Mononuclear cell (primary cell): ENCODE measurements around the gene DYSF. TPM values are rescaled to one million over a fixed set of nuclear protein-coding genes. Genes with fewer than 3 reads are reported as not detected.

ENCODE experiments used
- H3K27me3 ChIP-seq: 2 replicates; pipeline ENCODE4 v1.6.0; 2011; ENCODE audit warnings: low read length, control low read depth; ENCODE audit not compliant: insufficient read depth
- H3K4me1 ChIP-seq: 2 replicates; pipeline ENCODE4 v1.5.1; 2011; ENCODE audit warnings: mild to moderate bottlenecking, low read length, control low read depth; ENCODE audit not compliant: insufficient read depth
- H3K4me3 ChIP-seq: 2 replicates; pipeline ENCODE4 v1.5.1; 2011; ENCODE audit warnings: mild to moderate bottlenecking, low read length, moderate library complexity
- H3K9me3 ChIP-seq: 2 replicates; pipeline ENCODE4 v1.5.1; 2011; ENCODE audit warnings: low read depth, mild to moderate bottlenecking, control low read depth, low read length
- total RNA-seq: library from RNA; depleted of rRNA; stranded (reverse); fragments of >200 nt; gene quantifications from one replicate; pipeline ENCODE4 v1.2.3, GENCODE V29; 2012

Gene DYSF
- total RNA-seq, 1 donor, result 13.3 TPM

DNA sequence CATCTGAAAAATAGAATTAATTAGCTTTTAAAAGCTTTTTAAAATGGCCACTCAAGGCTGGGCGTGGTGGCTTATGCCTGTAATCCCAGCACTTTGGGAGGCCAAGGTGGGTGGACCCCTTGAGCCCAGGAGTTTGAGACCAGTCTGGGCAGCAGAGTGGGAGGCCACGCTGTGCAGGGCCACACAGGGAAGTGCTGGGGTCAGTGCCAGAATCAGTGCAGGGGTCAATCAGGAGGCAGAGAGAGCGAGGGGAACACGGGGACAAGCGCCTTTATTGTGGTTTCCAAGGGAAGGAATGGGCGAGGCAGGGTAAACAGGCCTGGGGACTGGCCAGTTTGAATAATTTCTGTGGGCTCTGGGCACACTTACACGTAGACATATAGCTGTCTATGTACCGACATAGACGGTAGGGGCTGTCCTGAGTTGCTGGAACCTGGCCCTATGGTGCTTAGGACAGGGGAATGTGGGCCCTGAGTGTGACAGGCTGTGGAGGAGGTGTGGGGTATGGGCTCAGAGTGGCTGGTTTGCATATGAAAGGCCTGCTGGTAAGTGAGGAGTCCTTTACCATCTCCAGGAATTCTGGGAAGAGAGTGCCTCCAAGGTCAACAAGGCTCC is 42.9 kb downstream of the DYSF start:
- Histone ChIP-seq H3K4me3 (no peak overlapping the region), H3K4me1 (peaks cover 10% of the 10 kb centered on the region), H3K27me3 (no peaks in the 10 kb centered on the region), H3K9me3 (no peaks in the 10 kb centered on the region)

DNA sequence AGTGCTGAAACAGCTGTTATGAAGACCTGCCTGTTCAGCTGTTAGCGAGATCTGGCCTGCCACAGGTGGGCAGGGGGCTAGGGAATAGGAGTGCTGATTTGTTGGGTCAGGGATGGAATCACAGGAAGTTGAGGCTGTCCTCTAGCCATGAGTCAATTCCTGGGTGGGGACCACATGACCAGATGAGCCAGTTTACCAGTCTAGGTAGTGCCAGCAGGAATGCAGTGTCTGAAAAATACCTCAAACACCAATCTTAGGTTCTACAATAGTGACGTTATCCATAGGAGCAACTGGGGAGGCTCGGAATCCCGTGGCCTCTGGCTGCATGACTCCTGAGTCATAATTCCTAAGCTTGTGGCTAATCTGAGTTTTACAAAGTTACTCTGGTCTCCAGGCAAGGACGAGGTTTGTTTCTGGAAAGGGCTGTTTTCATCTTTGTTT is 44.9 kb downstream of the DYSF start:
- H3K9me3 ChIP-seq, result no peaks in the 10 kb centered on the region
- H3K4me1 ChIP-seq, result peaks cover 10% of the 10 kb centered on the region
- H3K27me3 ChIP-seq, result no peaks in the 10 kb centered on the region
- H3K4me3 ChIP-seq, result no peak overlapping the region

DNA sequence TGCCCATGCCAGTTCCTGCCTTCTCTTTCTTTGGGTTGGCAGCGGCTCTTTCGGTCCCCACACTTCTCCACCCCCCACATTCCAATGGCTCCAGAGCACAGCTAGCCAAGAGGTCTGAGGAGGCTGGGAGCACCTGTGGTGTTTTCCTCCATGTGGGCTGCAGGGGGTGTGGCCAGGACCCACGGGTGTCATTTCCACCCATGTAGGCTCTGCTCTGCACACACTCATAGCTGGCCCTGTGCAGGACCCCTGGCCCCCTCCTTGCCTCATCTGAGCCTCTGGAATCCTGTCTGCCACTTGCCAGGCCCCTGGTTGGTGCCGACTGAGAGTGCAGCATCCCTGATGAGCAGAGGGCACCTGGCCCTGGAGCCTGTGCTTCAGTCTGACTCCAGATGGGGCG is 46.3 kb downstream of the DYSF start:
- Histone ChIP-seq H3K9me3 (no peaks in the 10 kb centered on the region), H3K4me3 (no peak overlapping the region), H3K27me3 (no peaks in the 10 kb centered on the region), H3K4me1 (peaks cover 10% of the 10 kb centered on the region)

- Histone ChIP-seq H3K9me3 (no peaks in the 10 kb centered on the region), H3K4me3 (no peak overlapping the region), H3K4me1 (peaks cover 10% of the 10 kb centered on the region), H3K27me3 (no peaks in the 10 kb centered on the region)
These were observed 47.2 kb downstream of the DYSF start for GRCh38 chr2:71500426-71501079.

DNA sequence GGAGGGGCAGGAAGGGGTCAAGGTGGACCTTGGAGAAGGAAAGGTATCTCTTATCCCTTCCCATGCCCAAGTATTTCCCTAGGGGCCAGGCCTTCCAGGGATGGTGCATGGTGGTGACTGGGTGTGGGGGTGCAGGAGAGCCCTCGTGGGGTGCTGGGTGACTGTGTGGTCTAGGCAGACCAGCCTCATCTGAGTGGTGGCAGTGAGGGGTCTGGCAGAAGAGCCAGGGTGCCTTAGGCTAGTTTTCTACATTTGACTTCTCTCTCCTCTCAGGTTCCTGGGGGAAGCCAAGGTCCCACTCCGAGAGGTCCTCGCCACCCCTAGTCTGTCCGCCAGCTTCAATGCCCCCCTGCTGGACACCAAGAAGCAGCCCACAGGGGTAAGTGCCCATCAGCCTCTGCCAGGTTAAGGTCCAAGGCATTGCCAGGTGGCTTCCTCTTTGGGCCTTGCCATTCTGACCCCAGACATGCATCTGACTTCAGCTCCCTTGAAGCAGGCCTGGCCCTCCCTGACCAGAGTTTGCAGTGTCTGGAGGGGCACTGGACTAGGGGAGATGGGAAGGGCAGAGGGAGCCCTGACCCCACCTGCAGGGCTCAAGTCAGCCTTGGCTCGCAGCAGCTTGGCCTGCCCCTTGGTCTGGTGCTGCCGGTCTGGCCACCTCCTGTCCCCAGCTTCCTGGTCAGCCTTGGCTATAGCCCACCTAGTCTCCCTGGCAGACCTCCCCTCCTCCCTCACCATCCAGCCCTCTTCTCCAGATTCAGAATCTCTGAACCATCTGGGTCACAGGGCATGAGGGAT is 49.8 kb downstream of the DYSF start:
- Histone ChIP-seq H3K9me3 (no peaks in the 10 kb centered on the region), H3K27me3 (no peaks in the 10 kb centered on the region), H3K4me3 (no peak overlapping the region), H3K4me1 (peaks cover 10% of the 10 kb centered on the region)

DNA sequence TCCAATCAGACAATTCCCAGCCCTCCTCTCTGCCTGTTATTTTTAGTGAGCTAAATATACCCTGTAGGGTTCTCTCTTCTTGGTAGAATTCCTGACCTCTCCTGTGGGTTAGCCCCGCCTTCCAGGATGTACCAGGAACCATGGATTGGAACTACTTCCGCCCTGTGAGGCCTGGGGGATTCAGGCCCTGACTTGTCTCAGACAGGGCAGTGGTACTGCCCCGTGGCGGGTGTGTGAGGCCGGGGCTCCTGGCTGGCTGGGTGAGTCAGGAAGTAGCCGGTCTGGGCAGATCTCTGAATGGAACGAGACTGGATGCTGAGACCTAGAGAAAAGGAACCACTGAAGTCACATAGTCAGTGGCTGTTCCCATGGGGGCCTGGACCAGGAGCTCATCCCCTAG is 50.5 kb downstream of the DYSF start:
- Histone ChIP-seq H3K9me3 (no peaks in the 10 kb centered on the region), H3K4me1 (peaks cover 10% of the 10 kb centered on the region), H3K27me3 (no peaks in the 10 kb centered on the region), H3K4me3 (no peak overlapping the region)

- H3K4me1 ChIP-seq, result peaks cover 9% of the 10 kb centered on the region
- no peaks in the 10 kb centered on the region for H3K9me3 ChIP-seq
- H3K27me3 ChIP-seq, result no peaks in the 10 kb centered on the region
- no peak overlapping the region for H3K4me3 ChIP-seq
These were observed 51.2 kb downstream of the DYSF start for GRCh38 chr2:71504611-71505010.

DNA sequence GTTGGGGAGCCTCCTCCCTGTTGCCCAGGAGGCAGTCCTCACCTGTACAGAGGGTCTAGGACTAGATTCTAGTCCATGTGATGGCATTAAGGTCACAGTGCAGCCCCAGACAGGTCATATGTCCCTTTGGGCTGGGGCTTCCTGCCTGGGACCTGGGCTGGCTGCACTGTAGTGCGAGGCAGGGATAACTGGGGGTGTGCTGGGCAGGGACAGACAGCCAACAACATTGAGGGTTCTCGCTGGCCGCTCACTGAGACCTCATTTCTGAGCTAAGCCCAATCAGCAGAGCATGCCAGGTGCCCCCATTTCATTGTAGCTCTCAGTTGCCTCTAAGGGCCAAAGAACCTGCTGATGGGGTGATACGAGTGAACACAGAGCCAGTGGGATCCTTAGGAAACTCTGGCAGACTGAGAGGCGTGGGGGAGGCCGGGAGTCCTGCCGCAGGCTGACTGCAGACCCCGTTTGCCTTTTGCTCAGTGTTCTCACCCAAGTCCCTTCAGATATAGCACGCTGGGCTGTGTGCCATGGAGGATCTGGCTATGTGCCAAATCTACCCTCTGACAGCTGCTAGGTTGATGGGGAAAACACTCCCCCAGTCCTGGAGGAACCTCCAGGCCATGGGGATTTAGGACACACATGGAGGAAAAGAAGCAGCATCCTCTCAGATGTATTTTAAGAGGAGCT is 51.9 kb downstream of the DYSF start:
- H3K4me3 ChIP-seq, result no peak overlapping the region
- no peaks in the 10 kb centered on the region for H3K9me3 ChIP-seq
- peaks cover 2% of the 10 kb centered on the region for H3K4me1 ChIP-seq
- no peaks in the 10 kb centered on the region for H3K27me3 ChIP-seq

GRCh38 chr2:71505770-71506140 is 52.4 kb downstream of the DYSF start:
- no peaks in the 10 kb centered on the region for H3K4me1 ChIP-seq
- no peaks in the 10 kb centered on the region for H3K9me3 ChIP-seq
- H3K27me3 ChIP-seq, result no peaks in the 10 kb centered on the region
- no peak overlapping the region for H3K4me3 ChIP-seq

GRCh38 chr2:71506222-71507153 is 53.1 kb downstream of the DYSF start:
- no peaks in the 10 kb centered on the region for H3K9me3 ChIP-seq
- H3K4me1 ChIP-seq, result no peaks in the 10 kb centered on the region
- no peak overlapping the region for H3K4me3 ChIP-seq
- H3K27me3 ChIP-seq, result no peaks in the 10 kb centered on the region

GRCh38 chr2:71507476-71507875 is 54.1 kb downstream of the DYSF start:
- Histone ChIP-seq H3K9me3 (no peaks in the 10 kb centered on the region), H3K4me1 (no peaks in the 10 kb centered on the region), H3K27me3 (no peaks in the 10 kb centered on the region), H3K4me3 (no peak overlapping the region)

- no peaks in the 10 kb centered on the region for H3K9me3 ChIP-seq
- no peaks in the 10 kb centered on the region for H3K4me1 ChIP-seq
- H3K4me3 ChIP-seq, result no peak overlapping the region
- no peaks in the 10 kb centered on the region for H3K27me3 ChIP-seq
These were observed 56.9 kb downstream of the DYSF start for GRCh38 chr2:71510196-71510807.

GRCh38 chr2:71510938-71511337 is 57.6 kb downstream of the DYSF start:
- no peaks in the 10 kb centered on the region for H3K27me3 ChIP-seq
- no peaks in the 10 kb centered on the region for H3K9me3 ChIP-seq
- H3K4me3 ChIP-seq, result no peak overlapping the region
- H3K4me1 ChIP-seq, result no peaks in the 10 kb centered on the region

- Histone ChIP-seq H3K4me1 (no peaks in the 10 kb centered on the region), H3K9me3 (no peaks in the 10 kb centered on the region), H3K4me3 (no peak overlapping the region), H3K27me3 (no peaks in the 10 kb centered on the region)
These were observed 58.4 kb downstream of the DYSF start for GRCh38 chr2:71511776-71512175.
